ENCODE data around the gene MEX3B.
"Not testable (repeated sequence)": the region's sequence is repeated elsewhere in the genome, so short reads cannot be mapped to it uniquely, and the experiment has no call there.

MEX3B gene

GRCh38 chr15:82048811-82049210 lies 3.0 kb upstream of the MEX3B start:
- no peak for DNase-seq (ENCODE audit: low read depth, low spot score)

GRCh38 chr15:82047453-82048400 lies 1.9 kb upstream of the MEX3B start:
- no peak for DNase-seq (ENCODE audit: low read depth, low spot score)

DNA sequence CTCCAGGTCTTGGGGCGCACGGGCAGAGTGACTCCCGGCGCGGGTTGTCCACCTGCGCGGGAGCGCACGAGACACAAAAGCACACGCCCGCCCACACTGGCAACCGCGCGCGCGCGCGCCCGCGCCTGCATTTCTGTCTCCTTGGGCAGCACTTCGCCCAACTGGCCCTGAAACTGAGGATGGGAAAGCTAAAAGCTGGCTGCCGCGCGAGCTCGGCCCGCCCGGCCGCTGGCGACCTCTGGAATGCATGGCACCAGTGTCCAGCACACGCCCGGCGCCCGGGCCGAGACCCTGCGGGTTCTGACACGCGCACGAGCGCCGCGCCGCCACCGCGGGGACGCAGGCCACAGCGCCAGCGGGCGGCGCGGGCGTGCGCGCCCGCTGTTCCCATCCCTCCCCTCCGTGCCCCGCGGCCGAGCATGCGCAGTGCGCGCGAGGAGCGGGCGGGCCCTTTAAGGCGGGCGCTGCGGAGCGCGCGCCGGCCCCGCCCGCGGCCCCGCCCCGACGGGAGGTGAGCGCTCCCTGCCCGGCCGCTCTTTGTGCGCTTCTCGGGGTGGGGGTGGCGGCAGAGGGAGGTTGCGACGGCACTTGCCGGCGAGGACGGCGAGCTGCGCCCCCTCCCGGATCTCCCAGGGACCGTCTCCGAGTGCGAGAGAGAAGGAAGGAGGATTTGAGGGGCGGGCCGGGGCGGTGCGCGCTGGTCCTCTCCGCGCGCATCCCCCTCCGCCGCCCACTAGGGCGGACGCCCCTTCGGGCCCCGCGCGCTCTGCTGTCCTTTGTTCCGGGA lies 1.0 kb upstream of the MEX3B start:
- peak; percentile 76 for DNase-seq (ENCODE audit: low read depth, low spot score)

DNA sequence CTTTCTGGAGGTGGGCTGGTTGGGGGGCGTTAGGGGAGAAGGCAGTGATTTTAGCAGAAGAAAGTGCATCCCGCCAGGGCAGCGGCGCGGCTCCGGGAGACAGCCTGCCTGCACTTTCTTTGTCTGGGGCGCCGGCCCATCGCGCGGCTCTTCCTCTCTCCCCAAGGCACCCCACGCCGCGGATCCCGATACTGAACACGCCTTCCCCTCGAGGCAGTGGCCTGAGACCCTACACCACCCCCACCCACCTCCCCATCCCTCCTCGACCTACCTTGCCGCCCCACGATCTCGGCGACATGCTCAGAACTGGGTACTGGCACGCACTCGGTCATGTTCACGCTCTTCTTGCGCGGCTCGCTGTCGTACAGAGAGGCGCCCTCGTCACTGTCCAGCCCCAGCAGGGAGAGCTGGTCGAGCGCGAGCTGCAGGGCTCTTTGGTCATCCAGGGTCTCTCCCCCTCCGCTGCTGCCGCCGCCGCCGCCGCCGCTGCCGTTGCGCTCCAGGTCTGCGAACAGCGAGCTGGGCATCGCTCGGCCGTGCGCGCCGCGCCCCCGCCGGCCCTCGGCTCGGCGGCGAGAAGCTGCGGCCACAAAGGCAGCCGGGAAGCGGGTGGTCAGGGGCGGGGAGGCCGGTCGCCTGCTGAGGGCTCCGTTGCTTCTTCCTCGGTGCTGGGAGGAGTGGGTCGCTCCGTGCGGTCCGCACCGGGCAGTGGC lies 483 bp downstream of the MEX3B start:
- no peak for DNase-seq (ENCODE audit: low read depth, low spot score)

- peak; percentile 29 for DNase-seq (ENCODE audit: low read depth, low spot score)
Measured at GRCh38 chr15:82044373-82045178, 1.2 kb downstream of the MEX3B start.

DNA sequence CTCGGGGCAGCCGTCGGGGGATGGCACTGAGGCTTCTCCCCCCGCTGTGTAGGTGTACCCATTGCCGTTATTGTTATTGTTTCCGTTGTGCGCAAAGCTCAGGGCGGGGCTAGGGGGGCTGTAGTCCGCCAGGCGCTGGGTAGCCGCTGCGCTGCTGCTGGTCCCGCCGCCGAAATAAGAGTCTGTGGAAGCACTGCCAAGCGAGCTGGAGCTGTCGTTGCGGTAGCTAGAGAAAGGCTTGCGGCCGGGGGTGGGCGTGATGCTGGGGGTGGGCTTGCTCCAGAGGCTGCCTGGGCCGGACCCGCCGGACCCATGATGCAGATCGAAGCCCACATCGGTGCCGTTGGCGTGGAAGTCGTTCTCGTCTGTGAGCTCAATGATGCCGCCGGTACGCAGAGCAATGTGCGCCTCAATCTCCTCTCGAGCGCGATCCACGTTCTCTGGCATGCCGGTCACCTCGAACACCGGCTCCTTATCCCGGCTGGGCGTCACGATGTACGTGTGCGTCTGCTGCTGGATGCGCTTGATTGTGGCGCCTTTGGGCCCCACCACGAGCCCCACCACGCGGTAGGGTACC lies 1.9 kb downstream of the MEX3B start:
- DNase-seq (ENCODE audit: low read depth, low spot score) = no peak

DNA sequence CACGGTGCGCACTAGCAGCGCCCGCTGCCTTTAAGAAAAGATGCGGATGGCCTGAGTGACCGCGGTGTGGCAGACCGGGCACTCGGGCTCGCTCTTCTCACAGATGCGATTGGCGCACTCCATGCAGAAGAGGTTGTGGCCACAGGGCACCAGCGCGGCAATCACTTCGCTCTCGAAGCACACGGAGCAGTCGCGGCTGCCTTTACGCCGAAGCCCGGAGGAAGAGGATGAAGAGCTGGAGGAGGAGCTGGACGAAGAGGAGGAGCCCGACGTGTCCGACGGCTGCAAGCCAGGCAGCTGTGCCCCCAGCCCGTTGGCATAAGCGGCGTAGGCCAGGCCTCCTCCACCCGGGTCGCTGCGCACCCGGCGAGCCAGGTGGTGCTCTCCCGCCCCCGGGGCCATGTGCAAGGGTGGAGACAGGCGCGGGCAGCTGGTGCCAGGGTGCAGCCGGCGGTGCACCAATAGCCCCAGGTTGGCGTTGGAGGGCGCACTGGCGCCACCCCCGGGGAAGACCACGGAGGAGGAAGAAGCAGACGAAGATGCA lies 2.6 kb downstream of the MEX3B start:
- DNase-seq (ENCODE audit: low read depth, low spot score) = no peak

GRCh38 chr15:82040862-82041261 lies 5.0 kb downstream of the MEX3B start:
- DNase-seq (ENCODE audit: low read depth, low spot score) = no peak

DNA sequence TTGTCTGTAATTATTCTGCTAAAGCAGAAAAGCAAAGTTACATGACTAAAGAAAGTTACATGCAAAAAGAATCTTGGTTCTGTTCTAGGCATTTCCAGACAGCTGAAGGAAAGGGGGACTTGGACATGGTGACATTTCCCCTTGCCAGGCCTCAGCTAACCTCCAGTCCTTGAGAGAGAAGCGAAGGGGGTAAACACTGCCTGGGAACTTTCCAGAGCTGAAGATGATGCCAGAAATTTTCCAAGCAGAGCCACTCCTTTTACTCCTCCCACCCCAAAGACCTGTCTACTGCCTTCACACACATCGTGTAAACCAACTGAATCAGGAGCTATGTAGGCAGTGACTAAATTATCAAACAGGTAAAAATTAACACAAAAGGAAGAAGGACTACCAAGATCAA lies 5.4 kb downstream of the MEX3B start:
- DNase-seq (ENCODE audit: low read depth, low spot score) = no peak

- no peak for DNase-seq (ENCODE audit: low read depth, low spot score)
Measured at GRCh38 chr15:82039871-82040270, 5.9 kb downstream of the MEX3B start.

- DNase-seq (ENCODE audit: low read depth, low spot score) = no peak
Measured at GRCh38 chr15:82036461-82036860, 9.4 kb downstream of the MEX3B start.

- no peak for DNase-seq (ENCODE audit: low read depth, low spot score)
Measured at GRCh38 chr15:82031871-82032270, 13.9 kb downstream of the MEX3B start.

- no peak for DNase-seq (ENCODE audit: low read depth, low spot score)
Measured at GRCh38 chr15:82030176-82030575, 15.6 kb downstream of the MEX3B start.

DNA sequence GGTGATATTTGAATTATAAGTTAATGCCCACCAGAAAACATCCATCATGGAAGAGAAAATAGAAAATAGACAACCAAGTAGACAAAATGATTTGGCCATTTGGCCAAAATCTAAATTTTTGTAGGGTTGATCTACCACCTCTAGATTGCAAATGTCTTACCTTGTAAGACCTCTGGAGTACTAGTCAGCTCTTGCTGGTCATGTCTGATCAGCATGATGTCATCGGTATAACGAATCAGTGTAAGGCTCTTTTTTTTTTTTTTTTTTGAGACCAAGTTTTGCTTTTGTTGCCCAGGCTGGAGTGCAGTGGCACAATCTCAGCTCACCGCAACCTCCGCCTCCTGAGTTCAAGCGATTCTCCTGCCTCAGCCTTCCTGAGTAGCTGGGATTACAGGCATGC lies 17.7 kb downstream of the MEX3B start:
- not testable (repeated sequence) for DNase-seq (ENCODE audit: low read depth, low spot score)

DNA sequence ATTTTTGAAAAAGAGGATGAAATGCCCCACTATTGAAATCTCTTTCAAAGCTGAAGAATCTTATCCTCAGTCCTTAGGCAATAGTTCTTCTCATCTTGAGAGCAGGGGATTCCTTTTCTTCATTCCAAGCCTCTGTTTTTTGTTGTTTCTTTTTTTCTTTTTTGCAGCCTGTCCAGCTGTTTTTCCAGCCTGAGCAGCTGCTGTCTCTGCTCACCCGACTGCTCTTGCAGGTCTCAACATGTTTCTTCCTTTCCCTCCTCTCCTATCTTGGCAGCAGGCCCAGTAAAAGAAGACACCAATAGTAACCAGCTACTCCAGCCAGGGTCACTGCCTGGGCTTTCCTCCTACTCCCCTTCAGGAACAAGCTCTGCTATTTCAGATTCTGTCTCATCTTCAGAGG lies 23.8 kb downstream of the MEX3B start:
- no peak for DNase-seq (ENCODE audit: low read depth, low spot score)

GRCh38 chr15:82020625-82021394 lies 25.0 kb downstream of the MEX3B start:
- DNase-seq (ENCODE audit: low read depth, low spot score) = no peak

GRCh38 chr15:82018201-82018600 lies 27.6 kb downstream of the MEX3B start:
- no peak for DNase-seq (ENCODE audit: low read depth, low spot score)

DNA sequence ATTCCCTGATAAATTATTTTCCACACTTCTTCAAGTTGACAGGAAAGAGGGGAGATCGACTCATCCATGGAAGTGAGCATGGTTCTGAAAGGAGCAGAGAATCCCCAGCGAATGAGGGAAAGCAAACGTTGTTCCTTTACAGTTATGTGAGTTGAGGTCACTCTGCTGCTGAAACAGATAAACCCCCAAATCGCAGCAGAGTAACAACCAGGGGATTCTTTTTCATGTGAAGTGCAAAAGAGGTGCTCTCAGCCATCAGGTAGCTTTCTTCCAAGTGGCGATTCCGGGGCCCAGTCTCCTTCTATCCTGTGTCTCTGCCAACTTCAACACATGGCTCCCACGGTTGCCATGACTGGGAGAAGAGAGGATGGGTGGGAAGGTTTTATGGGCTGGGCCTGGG lies 28.2 kb downstream of the MEX3B start:
- DNase-seq (ENCODE audit: low read depth, low spot score) = no peak

- no peak for DNase-seq (ENCODE audit: low read depth, low spot score)
Measured at GRCh38 chr15:82014989-82015388, 30.8 kb downstream of the MEX3B start.

- no peak for DNase-seq (ENCODE audit: low read depth, low spot score)
Measured at GRCh38 chr15:82012908-82013307, 32.9 kb downstream of the MEX3B start.

Measured in brain pericyte (primary cell).